HCT116 (cell line): Measurements from ENCODE around the gene TM9SF4.

ENCODE experiments used
- ELF1 ChIP-seq: IDR thresholded peaks from 2 replicates; pipeline ENCODE4 v1.6.1; 2012; ENCODE audit warnings: low read depth, borderline replicate concordance
- EZH2 ChIP-seq: fragments of 200-600 bp; sonication (generic); IDR thresholded peaks from 2 replicates; pipeline ENCODE4 v1.6.1; 2017; ENCODE audit warnings: antibody characterized with exemption, mixed run types
- EZH2phosphoT487 ChIP-seq: fragments of 200-600 bp; IDR thresholded peaks from 2 replicates; pipeline ENCODE4 v1.6.1; 2018; ENCODE audit warnings: antibody characterized with exemption, borderline replicate concordance
- JUND ChIP-seq: IDR thresholded peaks from 2 replicates; pipeline ENCODE4 v1.6.1; 2012
- POLR2A ChIP-seq: IDR thresholded peaks from 2 replicates; pipeline ENCODE4 v1.7.0; 2011; ENCODE audit warnings: borderline replicate concordance; ENCODE audit not compliant: insufficient read depth, insufficient read length; ENCODE audit errors: extremely low read depth
- POLR2AphosphoS5 ChIP-seq: IDR thresholded peaks from 2 replicates; pipeline ENCODE4 v1.6.1; 2011; ENCODE audit warnings: mild to moderate bottlenecking, low read depth, low read length, moderate library complexity
- RAD21 ChIP-seq: IDR thresholded peaks from 2 replicates; pipeline ENCODE4 v1.6.1; 2012; ENCODE audit warnings: low read depth, mild to moderate bottlenecking
- SRF ChIP-seq: IDR thresholded peaks from 2 replicates; pipeline ENCODE4 v1.6.1; 2012; ENCODE audit warnings: low read depth
- ZNF274 ChIP-seq: fragments of 200-500 bp; sonication (Bioruptor generic); IDR thresholded peaks from 2 replicates; pipeline ENCODE4 v1.6.1; 2014; ENCODE audit warnings: mild to moderate bottlenecking, low read depth, low read length, inconsistent platforms
- TF ChIP-seq, protein P1 (sequence below), 3 experiments: fragments of 200-600 bp in 1 of 3; sonication (generic) in 1 of 3; IDR thresholded peaks in 2 of 3; conservative IDR thresholded peaks in 1 of 3; 2 replicates each; pipeline ENCODE4 v1.5.1; 2012 to 2017; ENCODE audit warnings: low read depth in 2 of 3, low read length in 2 of 3, antibody characterized with exemption in 1 of 3, borderline replicate concordance in 1 of 3, control low read depth in 1 of 3, mild to moderate bottlenecking in 1 of 3, mixed read lengths in 1 of 3, mixed run types in 1 of 3, moderate library complexity in 1 of 3; ENCODE audit not compliant: insufficient read depth in 1 of 3
- TF ChIP-seq, protein P2 (sequence below): IDR thresholded peaks from 2 replicates; pipeline ENCODE4 v1.6.1; 2012; ENCODE audit warnings: low read depth
- TF ChIP-seq, protein P3 (sequence below): IDR thresholded peaks from 2 replicates; pipeline ENCODE4 v1.6.1; 2012
- TF ChIP-seq, protein P4 (sequence below): IDR thresholded peaks from 2 replicates; pipeline ENCODE4 v1.6.1; 2011; ENCODE audit warnings: mild to moderate bottlenecking, low read length, moderate library complexity; ENCODE audit not compliant: insufficient replicate concordance; ENCODE audit errors: extremely low read depth

DNA sequence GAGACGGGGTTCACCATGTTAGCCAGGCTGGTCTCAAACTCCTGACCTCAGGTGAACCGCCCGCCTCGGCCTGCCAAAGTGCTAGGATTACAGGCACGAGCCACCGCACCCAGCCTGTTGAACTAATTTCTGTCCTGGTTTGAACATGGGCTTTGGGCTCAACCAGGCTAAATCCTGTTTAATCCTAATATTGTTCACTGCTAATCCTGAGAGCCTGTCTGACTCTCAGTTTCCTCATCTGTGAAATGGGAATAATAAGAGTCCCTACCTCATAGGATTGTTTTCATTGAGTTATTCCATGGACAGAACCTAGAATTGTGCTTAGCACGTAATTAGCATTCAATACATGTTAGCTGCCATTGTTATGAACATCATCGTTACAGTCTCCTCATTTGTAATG lies 17.4 kb downstream of the TM9SF4 start:
- TF ChIP-seq, protein P1, sequence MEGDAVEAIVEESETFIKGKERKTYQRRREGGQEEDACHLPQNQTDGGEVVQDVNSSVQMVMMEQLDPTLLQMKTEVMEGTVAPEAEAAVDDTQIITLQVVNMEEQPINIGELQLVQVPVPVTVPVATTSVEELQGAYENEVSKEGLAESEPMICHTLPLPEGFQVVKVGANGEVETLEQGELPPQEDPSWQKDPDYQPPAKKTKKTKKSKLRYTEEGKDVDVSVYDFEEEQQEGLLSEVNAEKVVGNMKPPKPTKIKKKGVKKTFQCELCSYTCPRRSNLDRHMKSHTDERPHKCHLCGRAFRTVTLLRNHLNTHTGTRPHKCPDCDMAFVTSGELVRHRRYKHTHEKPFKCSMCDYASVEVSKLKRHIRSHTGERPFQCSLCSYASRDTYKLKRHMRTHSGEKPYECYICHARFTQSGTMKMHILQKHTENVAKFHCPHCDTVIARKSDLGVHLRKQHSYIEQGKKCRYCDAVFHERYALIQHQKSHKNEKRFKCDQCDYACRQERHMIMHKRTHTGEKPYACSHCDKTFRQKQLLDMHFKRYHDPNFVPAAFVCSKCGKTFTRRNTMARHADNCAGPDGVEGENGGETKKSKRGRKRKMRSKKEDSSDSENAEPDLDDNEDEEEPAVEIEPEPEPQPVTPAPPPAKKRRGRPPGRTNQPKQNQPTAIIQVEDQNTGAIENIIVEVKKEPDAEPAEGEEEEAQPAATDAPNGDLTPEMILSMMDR (IDR thresholded peaks at IDR 0.05 in 2 of 3, conservative IDR thresholded peaks at IDR 0.05 in 1 of 3; ENCODE audit: borderline replicate concordance in 1 of 3, insufficient read depth in 1 of 3, low read depth in 2 of 3, low read length in 2 of 3): no peak
- TF ChIP-seq ZNF274 (no peak), RAD21 (no peak), EZH2 (no peak), POLR2A (no peak), ELF1 (no peak), POLR2AphosphoS5 (no peak), SRF (no peak), EZH2phosphoT487 (no peak), JUND (no peak)
- TF ChIP-seq, protein P2, sequence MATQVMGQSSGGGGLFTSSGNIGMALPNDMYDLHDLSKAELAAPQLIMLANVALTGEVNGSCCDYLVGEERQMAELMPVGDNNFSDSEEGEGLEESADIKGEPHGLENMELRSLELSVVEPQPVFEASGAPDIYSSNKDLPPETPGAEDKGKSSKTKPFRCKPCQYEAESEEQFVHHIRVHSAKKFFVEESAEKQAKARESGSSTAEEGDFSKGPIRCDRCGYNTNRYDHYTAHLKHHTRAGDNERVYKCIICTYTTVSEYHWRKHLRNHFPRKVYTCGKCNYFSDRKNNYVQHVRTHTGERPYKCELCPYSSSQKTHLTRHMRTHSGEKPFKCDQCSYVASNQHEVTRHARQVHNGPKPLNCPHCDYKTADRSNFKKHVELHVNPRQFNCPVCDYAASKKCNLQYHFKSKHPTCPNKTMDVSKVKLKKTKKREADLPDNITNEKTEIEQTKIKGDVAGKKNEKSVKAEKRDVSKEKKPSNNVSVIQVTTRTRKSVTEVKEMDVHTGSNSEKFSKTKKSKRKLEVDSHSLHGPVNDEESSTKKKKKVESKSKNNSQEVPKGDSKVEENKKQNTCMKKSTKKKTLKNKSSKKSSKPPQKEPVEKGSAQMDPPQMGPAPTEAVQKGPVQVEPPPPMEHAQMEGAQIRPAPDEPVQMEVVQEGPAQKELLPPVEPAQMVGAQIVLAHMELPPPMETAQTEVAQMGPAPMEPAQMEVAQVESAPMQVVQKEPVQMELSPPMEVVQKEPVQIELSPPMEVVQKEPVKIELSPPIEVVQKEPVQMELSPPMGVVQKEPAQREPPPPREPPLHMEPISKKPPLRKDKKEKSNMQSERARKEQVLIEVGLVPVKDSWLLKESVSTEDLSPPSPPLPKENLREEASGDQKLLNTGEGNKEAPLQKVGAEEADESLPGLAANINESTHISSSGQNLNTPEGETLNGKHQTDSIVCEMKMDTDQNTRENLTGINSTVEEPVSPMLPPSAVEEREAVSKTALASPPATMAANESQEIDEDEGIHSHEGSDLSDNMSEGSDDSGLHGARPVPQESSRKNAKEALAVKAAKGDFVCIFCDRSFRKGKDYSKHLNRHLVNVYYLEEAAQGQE: no peak
- TF ChIP-seq, protein P3, sequence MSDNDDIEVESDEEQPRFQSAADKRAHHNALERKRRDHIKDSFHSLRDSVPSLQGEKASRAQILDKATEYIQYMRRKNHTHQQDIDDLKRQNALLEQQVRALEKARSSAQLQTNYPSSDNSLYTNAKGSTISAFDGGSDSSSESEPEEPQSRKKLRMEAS: no peak
- TF ChIP-seq, protein P4, sequence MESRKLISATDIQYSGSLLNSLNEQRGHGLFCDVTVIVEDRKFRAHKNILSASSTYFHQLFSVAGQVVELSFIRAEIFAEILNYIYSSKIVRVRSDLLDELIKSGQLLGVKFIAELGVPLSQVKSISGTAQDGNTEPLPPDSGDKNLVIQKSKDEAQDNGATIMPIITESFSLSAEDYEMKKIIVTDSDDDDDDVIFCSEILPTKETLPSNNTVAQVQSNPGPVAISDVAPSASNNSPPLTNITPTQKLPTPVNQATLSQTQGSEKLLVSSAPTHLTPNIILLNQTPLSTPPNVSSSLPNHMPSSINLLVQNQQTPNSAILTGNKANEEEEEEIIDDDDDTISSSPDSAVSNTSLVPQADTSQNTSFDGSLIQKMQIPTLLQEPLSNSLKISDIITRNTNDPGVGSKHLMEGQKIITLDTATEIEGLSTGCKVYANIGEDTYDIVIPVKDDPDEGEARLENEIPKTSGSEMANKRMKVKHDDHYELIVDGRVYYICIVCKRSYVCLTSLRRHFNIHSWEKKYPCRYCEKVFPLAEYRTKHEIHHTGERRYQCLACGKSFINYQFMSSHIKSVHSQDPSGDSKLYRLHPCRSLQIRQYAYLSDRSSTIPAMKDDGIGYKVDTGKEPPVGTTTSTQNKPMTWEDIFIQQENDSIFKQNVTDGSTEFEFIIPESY: no peak
